Stimulated activated CD4-positive, alpha-beta T cell treated with anti-CD3 and anti-CD28 coated beads, Interleukin-12 subunit alpha, Interleukin-12 subunit beta, amount 100 ng/mL, for 4 hours (primary cell): ENCODE results near the gene OR2T5.
"Not testable (repeated sequence)": the region's sequence is repeated elsewhere in the genome, so short reads cannot be mapped to it uniquely, and the experiment has no call there.

ENCODE experiments used
- DNase-seq: peaks from one replicate; pipeline ENCODE4 v3.0.0-alpha.2; 2020

The OR2T5 gene

GRCh38 chr1:248488289-248488688, at the start of gene OR2T5:
Gene OR2T5 (plus strand): TSS chr1:248488589. CDS start chr1:248488589, 0 bp downstream.
- not testable (repeated sequence) for DNase-seq

- not testable (repeated sequence) for DNase-seq
These were observed 49.7 kb upstream of the OR2T5 start for GRCh38 chr1:248438668-248439067.

DNA sequence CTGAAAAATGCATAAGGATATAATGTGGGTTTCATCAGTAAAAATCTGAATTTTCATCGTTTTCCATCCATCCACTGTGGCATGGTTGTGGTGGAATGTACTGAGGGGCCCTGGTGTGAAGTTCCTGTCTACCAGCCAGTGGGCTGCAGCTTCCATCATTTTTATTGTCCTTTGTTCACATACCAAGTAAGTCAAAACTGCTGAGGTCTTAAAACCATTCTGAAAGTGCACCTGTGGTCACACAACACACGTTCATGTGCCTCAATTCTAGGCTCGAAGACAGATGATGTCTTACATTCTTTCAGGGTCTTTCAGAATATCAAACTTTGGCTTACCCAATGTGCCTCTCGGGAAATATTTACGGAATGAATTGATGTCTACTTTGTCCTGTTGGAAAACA, 49.1 kb upstream of the OR2T5 start:
- DNase-seq: not testable (repeated sequence)

- not testable (repeated sequence) for DNase-seq
These were observed 45.7 kb upstream of the OR2T5 start for GRCh38 chr1:248442500-248443277.

DNA sequence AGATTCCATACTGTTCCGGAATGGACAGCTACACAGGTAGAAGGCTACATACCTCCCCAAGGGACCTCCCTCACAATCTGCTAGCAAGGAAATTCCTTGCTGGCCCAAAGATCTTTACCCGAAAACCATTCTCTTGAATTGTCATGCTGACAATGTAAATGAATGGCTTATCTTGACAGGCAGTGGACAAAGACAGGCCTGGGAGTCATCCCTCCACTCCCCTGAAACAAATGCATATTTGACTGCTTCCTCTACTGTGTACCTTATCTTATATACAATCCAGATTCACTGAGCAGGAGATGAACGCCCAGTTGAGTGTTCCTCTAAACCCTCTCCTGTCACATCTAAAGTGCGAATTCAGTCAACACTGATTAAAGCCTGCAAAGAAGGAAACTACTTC, 43.8 kb upstream of the OR2T5 start:
- DNase-seq: not testable (repeated sequence)

DNA sequence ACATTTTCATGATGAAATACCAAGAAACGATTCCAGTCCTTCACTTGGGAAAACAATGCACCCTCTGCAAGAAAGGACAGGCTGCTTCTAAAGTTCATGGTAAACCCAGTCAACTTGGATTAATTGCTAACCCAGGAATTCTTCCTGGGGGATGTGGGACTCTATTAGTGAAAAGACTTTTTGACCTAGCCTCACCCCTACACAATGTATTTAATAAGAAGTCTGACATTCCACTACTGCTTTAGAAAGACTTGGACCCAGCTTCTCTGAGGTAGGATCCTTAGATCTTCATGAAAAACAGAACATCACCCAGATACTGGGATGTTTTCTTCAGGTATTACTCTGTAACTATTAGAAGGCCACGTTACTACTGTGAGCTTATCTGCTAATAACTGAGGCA, 43.0 kb upstream of the OR2T5 start, which contains the start of gene OR2T2:
TSS of gene OR2T2 (plus strand) at position 239 of the 400 bp plus-strand sequence. CDS start 7,161 bp downstream, outside the sequence.
- DNase-seq: not testable (repeated sequence)

DNA sequence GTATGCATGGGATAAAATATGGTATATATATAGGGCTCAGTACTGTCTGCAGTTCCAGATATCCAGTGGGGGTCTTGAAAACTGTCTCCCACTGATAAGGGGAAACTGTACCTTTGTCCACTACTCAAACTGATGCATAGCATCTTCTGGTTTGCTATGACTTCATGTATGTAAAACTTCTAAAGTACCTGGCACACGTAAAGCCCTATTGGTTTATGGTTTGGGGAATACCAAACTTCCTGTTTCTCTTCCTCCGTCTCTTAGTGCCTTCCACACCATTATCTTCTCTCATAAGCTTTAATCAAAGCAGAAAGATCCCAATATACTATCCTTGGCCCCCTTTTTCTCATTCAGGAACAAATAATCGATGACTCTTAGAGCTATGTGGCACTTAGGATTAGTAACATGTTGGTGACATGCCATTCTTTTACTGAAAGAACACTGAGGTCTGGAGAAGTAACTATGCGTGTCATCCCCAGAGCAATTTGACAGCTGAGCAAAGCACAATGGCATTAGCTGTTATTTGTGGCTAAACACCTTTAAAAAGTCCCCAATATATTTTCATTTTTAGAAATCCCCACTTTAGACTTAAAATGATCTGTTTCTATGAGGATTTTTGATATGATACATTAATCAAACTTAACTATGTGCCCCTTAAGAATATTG, 39.8 kb upstream of the OR2T5 start:
- not testable (repeated sequence) for DNase-seq

DNA sequence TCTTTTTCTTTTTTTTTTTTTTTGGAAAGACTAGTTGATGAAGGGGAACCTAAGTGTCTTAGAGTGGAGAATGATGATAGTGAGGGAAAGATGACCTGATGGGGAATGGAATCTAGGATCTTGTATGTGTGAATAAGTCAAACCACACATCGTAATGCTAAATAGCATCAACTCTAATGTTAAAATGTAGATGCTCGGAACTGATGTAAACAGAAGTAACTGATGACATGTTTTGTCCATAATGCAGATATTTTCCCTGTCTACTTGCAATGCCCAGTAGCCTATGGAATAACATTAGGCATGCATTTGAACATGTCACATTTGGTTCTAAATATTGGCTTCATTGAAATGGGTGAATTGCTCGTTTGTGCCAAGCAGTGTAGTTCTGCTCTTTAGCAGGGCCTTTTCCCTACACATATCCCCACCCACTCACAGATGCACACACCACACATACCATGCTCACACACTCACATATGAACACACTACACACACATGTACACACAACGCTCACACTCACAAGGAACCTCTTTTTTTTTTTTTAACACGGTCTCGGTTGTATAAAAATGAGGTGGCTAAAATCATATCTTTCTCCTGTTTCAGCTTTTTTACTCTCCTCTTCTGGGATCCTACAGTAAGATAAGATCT, 38.4 kb upstream of the OR2T5 start:
- DNase-seq: not testable (repeated sequence)

DNA sequence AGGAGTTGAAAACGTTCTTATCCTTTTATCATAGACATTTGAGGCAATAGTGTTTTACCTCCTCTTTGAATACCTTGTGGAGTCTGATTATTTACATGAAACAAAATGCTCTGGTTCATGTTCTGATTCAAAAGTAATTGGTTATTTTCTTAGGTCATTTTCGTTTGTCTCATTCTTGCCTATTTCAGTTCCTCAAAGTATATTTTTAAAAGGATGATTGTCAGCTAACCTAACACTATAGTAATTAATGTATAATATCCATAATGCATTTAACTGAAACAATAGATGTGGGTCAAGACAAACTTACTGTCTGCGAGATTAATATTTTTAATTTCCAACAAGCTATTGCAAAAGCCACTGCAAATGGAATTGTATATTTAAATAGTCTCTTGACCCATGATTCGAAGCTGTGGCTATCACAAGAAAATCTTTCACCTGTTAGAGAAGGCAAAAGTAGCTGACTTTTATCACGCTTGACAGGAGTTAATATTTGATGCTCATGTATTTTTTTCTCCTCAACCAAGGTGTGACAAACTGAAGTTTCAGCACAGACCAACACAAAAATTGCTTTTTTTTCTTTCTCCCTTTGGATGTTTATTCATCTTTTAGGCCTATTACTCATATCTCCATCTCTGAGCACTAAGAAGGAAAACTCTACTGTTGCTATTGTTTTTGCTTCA, 37.8 kb upstream of the OR2T5 start:
- not testable (repeated sequence) for DNase-seq

DNA sequence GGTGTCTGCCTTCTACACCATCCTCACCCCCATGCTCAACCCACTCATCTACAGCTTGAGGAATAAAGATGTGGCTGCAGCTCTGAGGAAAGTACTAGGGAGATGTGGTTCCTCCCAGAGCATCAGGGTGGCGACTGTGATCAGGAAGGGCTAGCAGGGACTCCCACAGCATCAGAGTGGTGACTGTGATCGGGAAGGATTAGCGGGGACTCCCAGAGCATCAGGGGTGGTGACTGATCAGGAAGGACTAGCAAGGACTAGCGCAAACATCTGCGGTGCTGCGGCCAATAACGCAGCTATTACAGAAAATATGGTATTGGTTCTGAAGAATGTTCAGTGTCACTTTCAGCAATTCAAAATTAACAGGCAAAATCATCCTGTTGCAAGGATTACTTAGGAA, 34.8 kb upstream of the OR2T5 start:
- DNase-seq: not testable (repeated sequence)

GRCh38 chr1:248455045-248455444, 33.3 kb upstream of the OR2T5 start:
- not testable (repeated sequence) for DNase-seq

GRCh38 chr1:248456635-248457034, 31.8 kb upstream of the OR2T5 start:
- DNase-seq: not testable (repeated sequence)

DNA sequence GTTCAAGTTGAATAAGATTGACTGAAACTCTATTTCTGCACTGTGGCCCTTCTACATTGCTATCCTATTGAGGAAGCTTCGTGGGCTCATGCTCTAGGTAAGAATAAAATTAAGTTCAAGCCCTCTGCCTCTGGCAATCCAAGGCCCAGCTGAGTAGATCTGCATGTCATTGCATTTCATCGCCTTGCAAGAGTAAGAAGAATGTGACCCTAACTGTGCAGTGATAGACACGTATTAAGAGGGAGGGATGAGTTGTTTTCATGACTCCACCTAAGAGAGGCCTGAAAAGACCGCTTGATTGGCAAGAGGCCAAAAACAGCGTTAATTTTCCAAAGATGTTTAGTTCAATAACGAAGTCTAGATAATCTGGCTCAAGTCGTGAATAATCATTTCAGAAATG, 29.3 kb upstream of the OR2T5 start:
- not testable (repeated sequence) for DNase-seq

- DNase-seq: no peak
These were observed 17.2 kb upstream of the OR2T5 start for GRCh38 chr1:248471154-248471553.

GRCh38 chr1:248472111-248472510, 16.3 kb upstream of the OR2T5 start:
- DNase-seq: not testable (repeated sequence)

GRCh38 chr1:248473051-248473450, 15.3 kb upstream of the OR2T5 start, which contains the start of gene OR2T3:
Gene OR2T3 (plus strand): TSS chr1:248473351. CDS start chr1:248473351, 0 bp downstream.
- DNase-seq: not testable (repeated sequence)

DNA sequence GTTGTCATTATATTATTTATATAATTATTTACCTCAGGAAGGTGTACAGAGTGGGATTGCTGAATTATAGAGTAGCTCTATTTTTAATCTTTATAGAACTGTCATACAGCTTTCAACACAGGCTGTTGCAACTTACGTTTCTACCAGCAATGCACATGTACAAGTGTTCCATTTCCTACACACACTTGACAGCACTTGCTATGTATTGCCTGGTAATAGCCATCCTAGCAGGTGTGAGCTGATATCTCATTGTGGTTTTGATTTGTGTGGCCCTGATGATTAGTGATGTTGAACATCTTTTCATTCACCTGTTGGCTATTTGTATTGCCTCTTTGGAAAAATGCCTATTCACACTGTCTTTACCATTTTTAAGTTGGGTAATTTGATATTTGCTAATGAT, 12.7 kb upstream of the OR2T5 start:
- not testable (repeated sequence) for DNase-seq

GRCh38 chr1:248481686-248482579, 6.5 kb upstream of the OR2T5 start:
- DNase-seq: not testable (repeated sequence)

DNA sequence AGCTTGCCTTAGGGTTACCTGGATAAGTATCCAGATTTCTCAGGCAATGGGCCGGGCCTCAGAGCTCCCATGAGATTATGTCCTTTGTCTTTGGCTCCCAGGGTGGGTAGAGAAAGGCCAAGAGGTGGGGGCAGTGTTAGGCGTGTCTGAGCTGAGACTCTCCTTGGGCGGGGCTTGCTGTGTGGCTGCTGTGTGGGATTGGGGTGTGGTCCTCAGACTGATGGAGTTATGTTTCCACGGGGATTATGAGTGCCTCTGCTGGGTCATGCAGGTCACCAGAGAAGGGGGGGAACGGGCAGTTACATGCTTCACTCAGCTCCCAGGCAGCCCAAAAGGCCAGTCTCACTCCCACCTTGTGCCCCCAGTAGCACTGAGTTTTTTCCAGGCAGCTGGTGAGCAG, 8.3 kb downstream of the OR2T5 start:
- DNase-seq: not testable (repeated sequence)

DNA sequence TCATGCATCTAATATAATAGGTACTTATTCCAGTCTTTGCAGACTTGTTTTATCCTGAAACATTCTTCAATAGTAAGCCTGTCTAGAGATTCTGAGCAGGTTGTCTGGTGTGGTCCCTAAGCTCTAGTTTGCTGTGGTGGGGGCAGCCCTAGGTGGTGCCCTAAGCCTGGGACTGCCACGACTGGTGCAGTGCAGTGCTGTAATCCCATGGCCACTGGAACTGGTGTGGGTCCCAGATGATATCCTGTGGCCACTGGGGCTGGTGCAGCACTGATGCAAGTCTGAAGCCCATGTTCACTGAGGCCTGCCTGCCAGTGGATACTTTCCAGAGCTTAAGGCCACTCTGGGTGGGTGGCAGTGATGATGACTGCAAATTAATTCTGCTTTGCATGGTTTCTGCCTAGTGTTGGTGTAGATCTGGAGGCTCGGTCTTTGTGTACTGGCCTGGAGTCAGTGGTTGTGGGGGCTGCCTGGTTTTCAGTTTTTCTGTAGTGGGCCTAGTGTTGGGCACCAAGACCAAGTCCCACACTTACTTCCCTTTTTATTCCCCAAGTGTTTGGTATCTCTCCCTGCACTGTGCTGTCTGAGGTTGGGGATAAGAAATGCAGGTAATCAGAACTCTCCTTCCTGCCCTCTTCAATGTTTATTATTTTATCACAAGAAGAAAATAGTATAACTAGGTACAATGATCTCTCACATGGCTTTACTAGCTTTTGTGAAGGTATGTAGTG, 12.1 kb downstream of the OR2T5 start:
- DNase-seq: not testable (repeated sequence)

GRCh38 chr1:248507773-248508172, 19.4 kb downstream of the OR2T5 start, which contains the start of gene OR2G6:
Gene OR2G6 (plus strand): TSS chr1:248508073. CDS start chr1:248521647, 13,574 bp downstream.
- DNase-seq: not testable (repeated sequence)
